WTC11 (cell line): ENCODE measurements around the gene RPN1. TPM values are rescaled to one million over a fixed set of nuclear protein-coding genes. Genes with fewer than 3 reads are reported as not detected.

ENCODE experiments used
- ATAC-seq: fragments of 200-7000 bp; cut with Tn5 transposase; 2 replicates; pipeline ENCODE4 v1.10.0; 2021; ENCODE audit warnings: mild to moderate bottlenecking, moderate library complexity
- CTCF ChIA-PET: fragments of 300-600 bp; sonication (Branson Sonifier 250); formaldehyde crosslinking; loops from one replicate; lab custom pipeline; 2021; ENCODE audit warnings: antibody characterized with exemption; lab: Charles Lee
- POLR2A ChIA-PET: fragments of 350-600 bp; sonication (Branson Sonifier 250); formaldehyde crosslinking; loops from one replicate; lab custom pipeline; 2021; ENCODE audit warnings: antibody characterized with exemption; lab: Charles Lee
- DNase-seq: peaks from one replicate; pipeline ENCODE4 v3.0.0; 2021; ENCODE audit warnings: low spot score
- H3K27ac Mint-ChIP-seq: 2 replicates; pipeline ENCODE4 v1.8.0; 2021; ENCODE audit warnings: mixed read lengths
- H3K27me3 Mint-ChIP-seq: 2 replicates; pipeline ENCODE4 v1.8.0; 2021; ENCODE audit warnings: low read depth, mild to moderate bottlenecking, moderate library complexity, mixed read lengths
- H3K36me3 Mint-ChIP-seq: 2 replicates; pipeline ENCODE4 v1.8.0; 2021; ENCODE audit warnings: mixed read lengths
- H3K4me1 Mint-ChIP-seq: 2 replicates; pipeline ENCODE4 v1.8.0; 2022; ENCODE audit warnings: mixed read lengths
- H3K4me3 Mint-ChIP-seq: 2 replicates; pipeline ENCODE4 v1.8.0; 2021; ENCODE audit warnings: mild to moderate bottlenecking, moderate library complexity, mixed read lengths
- H3K9me3 Mint-ChIP-seq: 2 replicates; pipeline ENCODE4 v1.8.0; 2021; ENCODE audit warnings: mixed read lengths
- CREB1 ChIP-seq: sonication (generic); formaldehyde crosslinking; IDR thresholded peaks from 2 replicates; pipeline ENCODE4 v1.8.0; 2023; ENCODE audit warnings: mild to moderate bottlenecking, missing genetic modification reagents
- ESRRA ChIP-seq: sonication (generic); formaldehyde crosslinking; IDR thresholded peaks from 2 replicates; pipeline ENCODE4 v1.8.1; 2022; ENCODE audit warnings: mild to moderate bottlenecking, missing genetic modification reagents, borderline replicate concordance
- FOXK1 ChIP-seq: sonication (generic); formaldehyde crosslinking; IDR thresholded peaks from 2 replicates; pipeline ENCODE4 v1.8.0; 2022; ENCODE audit warnings: mild to moderate bottlenecking, moderate library complexity, missing genetic modification reagents
- GTF2I ChIP-seq: fragments of 250-450 bp; sonication (Bioruptor Pico); conservative IDR thresholded peaks from 2 replicates; pipeline ENCODE4 v1.4.0; 2021; ENCODE audit warnings: mild to moderate bottlenecking
- JAZF1 ChIP-seq: fragments of 250-450 bp; sonication (Bioruptor Pico); IDR thresholded peaks from 2 replicates; pipeline ENCODE4 v1.9.0; 2021; ENCODE audit warnings: moderate library complexity, mild to moderate bottlenecking, inconsistent platforms
- JUN ChIP-seq: sonication (generic); formaldehyde crosslinking; IDR thresholded peaks from 2 replicates; pipeline ENCODE4 v1.8.0; 2023; ENCODE audit warnings: mild to moderate bottlenecking, missing genetic modification reagents
- KAT7 ChIP-seq: sonication (generic); formaldehyde crosslinking; IDR thresholded peaks from 2 replicates; pipeline ENCODE4 v1.8.1; 2023; ENCODE audit warnings: missing genetic modification reagents, mild to moderate bottlenecking, borderline replicate concordance
- NR2C2 ChIP-seq: sonication (generic); formaldehyde crosslinking; IDR thresholded peaks from 2 replicates; pipeline ENCODE4 v1.8.0; 2022; ENCODE audit warnings: mild to moderate bottlenecking, missing genetic modification reagents
- NR3C1 ChIP-seq: sonication (generic); formaldehyde crosslinking; conservative IDR thresholded peaks from 2 replicates; pipeline ENCODE4 v1.8.1; 2023; ENCODE audit warnings: low read depth, mild to moderate bottlenecking, missing genetic modification reagents
- SMAD4 ChIP-seq: sonication (generic); formaldehyde crosslinking; IDR thresholded peaks from 2 replicates; pipeline ENCODE4 v1.8.0; 2022; ENCODE audit warnings: mild to moderate bottlenecking, missing genetic modification reagents
- TCF7 ChIP-seq: sonication (generic); formaldehyde crosslinking; IDR thresholded peaks from 2 replicates; pipeline ENCODE4 v1.8.0; 2022; ENCODE audit warnings: mild to moderate bottlenecking, low read depth, missing genetic modification reagents, moderate library complexity
- ZBTB21 ChIP-seq: sonication (generic); formaldehyde crosslinking; IDR thresholded peaks from 2 replicates; pipeline ENCODE4 v1.8.1; 2023; ENCODE audit warnings: mild to moderate bottlenecking, missing genetic modification reagents, borderline replicate concordance
- ZNF396 ChIP-seq: fragments of 250-450 bp; sonication (Bioruptor Pico); IDR thresholded peaks from 2 replicates; pipeline ENCODE4 v1.8.0; 2021; ENCODE audit warnings: mild to moderate bottlenecking, moderate library complexity, borderline replicate concordance
- ZNF423 ChIP-seq: fragments of 250-450 bp; sonication (Bioruptor Pico); IDR thresholded peaks from 2 replicates; pipeline ENCODE4 v2.1.2; 2022; ENCODE audit warnings: mild to moderate bottlenecking, moderate library complexity
- total RNA-seq: library from RNA; stranded (reverse); gene quantifications from 3 replicates; pipeline ENCODE4 v1.2.3, GENCODE V29; 2021
- TF ChIP-seq, protein P1 (sequence below): sonication (generic); formaldehyde crosslinking; IDR thresholded peaks from 2 replicates; pipeline ENCODE4 v1.8.0; 2022; ENCODE audit warnings: mild to moderate bottlenecking, missing genetic modification reagents
- TF ChIP-seq, protein P2 (sequence below): sonication (generic); formaldehyde crosslinking; IDR thresholded peaks from 2 replicates; pipeline ENCODE4 v1.8.1; 2023; ENCODE audit warnings: mild to moderate bottlenecking, missing genetic modification reagents, borderline replicate concordance
- TF ChIP-seq, protein P3 (sequence below): sonication (generic); formaldehyde crosslinking; IDR thresholded peaks from 2 replicates; pipeline ENCODE4 v1.8.1; 2023; ENCODE audit warnings: mild to moderate bottlenecking, missing genetic modification reagents
- TF ChIP-seq, protein P4 (sequence below): sonication (generic); formaldehyde crosslinking; IDR thresholded peaks from 2 replicates; pipeline ENCODE4 v1.8.0; 2023; ENCODE audit warnings: missing genetic modification reagents, mild to moderate bottlenecking, borderline replicate concordance
- TF ChIP-seq, protein P5 (sequence below): fragments of 250-450 bp; sonication (Bioruptor Pico); IDR thresholded peaks from 2 replicates; pipeline ENCODE4 v2.1.2; 2022; ENCODE audit warnings: mild to moderate bottlenecking, moderate library complexity

The RPN1 gene
- total RNA-seq, 1 experiment from 2014 or later, result 160 TPM

DNA sequence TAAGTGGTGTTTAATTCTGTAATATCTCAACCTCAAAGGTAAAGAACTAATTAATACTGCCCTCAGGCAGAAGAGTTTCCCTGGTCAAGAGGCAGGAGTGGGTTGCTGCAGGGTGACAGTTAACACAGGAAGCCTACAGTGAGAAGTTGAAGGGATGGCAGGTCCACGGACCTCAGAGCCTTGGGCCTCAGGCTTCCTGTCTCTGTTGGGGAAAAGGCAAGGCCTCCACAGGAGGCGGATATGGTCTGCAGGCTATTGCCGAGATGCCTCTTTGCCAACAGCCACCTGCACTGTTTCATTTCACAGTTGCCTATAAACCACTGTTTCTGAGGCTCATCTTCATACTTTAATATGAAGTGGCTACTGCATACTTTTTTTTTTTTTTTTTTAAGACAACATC, 33.3 kb upstream of the RPN1 start:
- Mint-ChIP-seq H3K36me3 (no peaks in the 10 kb centered on the region), H3K4me3 (no peak overlapping the region), H3K27ac (no peak overlapping the region), H3K27me3 (peaks cover 14% of the 10 kb centered on the region), H3K4me1 (peaks cover 12% of the 10 kb centered on the region), H3K9me3 (no peaks in the 10 kb centered on the region)
- TF ChIP-seq, protein P1, sequence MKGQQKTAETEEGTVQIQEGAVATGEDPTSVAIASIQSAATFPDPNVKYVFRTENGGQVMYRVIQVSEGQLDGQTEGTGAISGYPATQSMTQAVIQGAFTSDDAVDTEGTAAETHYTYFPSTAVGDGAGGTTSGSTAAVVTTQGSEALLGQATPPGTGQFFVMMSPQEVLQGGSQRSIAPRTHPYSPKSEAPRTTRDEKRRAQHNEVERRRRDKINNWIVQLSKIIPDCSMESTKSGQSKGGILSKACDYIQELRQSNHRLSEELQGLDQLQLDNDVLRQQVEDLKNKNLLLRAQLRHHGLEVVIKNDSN (CRISPR knock-in tag), result no peak
- TF ChIP-seq ZNF423 (CRISPR knock-in tag) (no peak), NR2C2 (CRISPR knock-in tag) (no peak), CREB1 (CRISPR knock-in tag) (no peak), NR3C1 (CRISPR knock-in tag) (no peak), JUN (CRISPR knock-in tag) (no peak), TCF7 (CRISPR knock-in tag) (no peak), FOXK1 (CRISPR knock-in tag) (no peak), GTF2I (CRISPR knock-in tag) (no peak), JAZF1 (CRISPR knock-in tag) (no peak), ZBTB21 (CRISPR knock-in tag) (no peak), ZNF396 (CRISPR knock-in tag) (no peak), ESRRA (CRISPR knock-in tag) (no peak), KAT7 (CRISPR knock-in tag) (no peak), SMAD4 (CRISPR knock-in tag) (no peak)
- TF ChIP-seq, protein P2, sequence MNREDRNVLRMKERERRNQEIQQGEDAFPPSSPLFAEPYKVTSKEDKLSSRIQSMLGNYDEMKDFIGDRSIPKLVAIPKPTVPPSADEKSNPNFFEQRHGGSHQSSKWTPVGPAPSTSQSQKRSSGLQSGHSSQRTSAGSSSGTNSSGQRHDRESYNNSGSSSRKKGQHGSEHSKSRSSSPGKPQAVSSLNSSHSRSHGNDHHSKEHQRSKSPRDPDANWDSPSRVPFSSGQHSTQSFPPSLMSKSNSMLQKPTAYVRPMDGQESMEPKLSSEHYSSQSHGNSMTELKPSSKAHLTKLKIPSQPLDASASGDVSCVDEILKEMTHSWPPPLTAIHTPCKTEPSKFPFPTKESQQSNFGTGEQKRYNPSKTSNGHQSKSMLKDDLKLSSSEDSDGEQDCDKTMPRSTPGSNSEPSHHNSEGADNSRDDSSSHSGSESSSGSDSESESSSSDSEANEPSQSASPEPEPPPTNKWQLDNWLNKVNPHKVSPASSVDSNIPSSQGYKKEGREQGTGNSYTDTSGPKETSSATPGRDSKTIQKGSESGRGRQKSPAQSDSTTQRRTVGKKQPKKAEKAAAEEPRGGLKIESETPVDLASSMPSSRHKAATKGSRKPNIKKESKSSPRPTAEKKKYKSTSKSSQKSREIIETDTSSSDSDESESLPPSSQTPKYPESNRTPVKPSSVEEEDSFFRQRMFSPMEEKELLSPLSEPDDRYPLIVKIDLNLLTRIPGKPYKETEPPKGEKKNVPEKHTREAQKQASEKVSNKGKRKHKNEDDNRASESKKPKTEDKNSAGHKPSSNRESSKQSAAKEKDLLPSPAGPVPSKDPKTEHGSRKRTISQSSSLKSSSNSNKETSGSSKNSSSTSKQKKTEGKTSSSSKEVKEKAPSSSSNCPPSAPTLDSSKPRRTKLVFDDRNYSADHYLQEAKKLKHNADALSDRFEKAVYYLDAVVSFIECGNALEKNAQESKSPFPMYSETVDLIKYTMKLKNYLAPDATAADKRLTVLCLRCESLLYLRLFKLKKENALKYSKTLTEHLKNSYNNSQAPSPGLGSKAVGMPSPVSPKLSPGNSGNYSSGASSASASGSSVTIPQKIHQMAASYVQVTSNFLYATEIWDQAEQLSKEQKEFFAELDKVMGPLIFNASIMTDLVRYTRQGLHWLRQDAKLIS (CRISPR knock-in tag), result no peak
- TF ChIP-seq, protein P3, sequence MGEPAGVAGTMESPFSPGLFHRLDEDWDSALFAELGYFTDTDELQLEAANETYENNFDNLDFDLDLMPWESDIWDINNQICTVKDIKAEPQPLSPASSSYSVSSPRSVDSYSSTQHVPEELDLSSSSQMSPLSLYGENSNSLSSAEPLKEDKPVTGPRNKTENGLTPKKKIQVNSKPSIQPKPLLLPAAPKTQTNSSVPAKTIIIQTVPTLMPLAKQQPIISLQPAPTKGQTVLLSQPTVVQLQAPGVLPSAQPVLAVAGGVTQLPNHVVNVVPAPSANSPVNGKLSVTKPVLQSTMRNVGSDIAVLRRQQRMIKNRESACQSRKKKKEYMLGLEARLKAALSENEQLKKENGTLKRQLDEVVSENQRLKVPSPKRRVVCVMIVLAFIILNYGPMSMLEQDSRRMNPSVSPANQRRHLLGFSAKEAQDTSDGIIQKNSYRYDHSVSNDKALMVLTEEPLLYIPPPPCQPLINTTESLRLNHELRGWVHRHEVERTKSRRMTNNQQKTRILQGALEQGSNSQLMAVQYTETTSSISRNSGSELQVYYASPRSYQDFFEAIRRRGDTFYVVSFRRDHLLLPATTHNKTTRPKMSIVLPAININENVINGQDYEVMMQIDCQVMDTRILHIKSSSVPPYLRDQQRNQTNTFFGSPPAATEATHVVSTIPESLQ (CRISPR knock-in tag), result no peak
- TF ChIP-seq, protein P4, sequence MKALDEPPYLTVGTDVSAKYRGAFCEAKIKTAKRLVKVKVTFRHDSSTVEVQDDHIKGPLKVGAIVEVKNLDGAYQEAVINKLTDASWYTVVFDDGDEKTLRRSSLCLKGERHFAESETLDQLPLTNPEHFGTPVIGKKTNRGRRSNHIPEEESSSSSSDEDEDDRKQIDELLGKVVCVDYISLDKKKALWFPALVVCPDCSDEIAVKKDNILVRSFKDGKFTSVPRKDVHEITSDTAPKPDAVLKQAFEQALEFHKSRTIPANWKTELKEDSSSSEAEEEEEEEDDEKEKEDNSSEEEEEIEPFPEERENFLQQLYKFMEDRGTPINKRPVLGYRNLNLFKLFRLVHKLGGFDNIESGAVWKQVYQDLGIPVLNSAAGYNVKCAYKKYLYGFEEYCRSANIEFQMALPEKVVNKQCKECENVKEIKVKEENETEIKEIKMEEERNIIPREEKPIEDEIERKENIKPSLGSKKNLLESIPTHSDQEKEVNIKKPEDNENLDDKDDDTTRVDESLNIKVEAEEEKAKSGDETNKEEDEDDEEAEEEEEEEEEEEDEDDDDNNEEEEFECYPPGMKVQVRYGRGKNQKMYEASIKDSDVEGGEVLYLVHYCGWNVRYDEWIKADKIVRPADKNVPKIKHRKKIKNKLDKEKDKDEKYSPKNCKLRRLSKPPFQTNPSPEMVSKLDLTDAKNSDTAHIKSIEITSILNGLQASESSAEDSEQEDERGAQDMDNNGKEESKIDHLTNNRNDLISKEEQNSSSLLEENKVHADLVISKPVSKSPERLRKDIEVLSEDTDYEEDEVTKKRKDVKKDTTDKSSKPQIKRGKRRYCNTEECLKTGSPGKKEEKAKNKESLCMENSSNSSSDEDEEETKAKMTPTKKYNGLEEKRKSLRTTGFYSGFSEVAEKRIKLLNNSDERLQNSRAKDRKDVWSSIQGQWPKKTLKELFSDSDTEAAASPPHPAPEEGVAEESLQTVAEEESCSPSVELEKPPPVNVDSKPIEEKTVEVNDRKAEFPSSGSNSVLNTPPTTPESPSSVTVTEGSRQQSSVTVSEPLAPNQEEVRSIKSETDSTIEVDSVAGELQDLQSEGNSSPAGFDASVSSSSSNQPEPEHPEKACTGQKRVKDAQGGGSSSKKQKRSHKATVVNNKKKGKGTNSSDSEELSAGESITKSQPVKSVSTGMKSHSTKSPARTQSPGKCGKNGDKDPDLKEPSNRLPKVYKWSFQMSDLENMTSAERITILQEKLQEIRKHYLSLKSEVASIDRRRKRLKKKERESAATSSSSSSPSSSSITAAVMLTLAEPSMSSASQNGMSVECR, result no peak
- TF ChIP-seq, protein P5, sequence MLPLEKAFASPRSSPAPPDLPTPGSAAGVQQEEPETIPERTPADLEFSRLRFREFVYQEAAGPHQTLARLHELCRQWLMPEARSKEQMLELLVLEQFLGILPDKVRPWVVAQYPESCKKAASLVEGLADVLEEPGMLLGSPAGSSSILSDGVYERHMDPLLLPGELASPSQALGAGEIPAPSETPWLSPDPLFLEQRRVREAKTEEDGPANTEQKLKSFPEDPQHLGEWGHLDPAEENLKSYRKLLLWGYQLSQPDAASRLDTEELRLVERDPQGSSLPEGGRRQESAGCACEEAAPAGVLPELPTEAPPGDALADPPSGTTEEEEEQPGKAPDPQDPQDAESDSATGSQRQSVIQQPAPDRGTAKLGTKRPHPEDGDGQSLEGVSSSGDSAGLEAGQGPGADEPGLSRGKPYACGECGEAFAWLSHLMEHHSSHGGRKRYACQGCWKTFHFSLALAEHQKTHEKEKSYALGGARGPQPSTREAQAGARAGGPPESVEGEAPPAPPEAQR (CRISPR knock-in tag), result no peak
- ATAC-seq (no peak), DNase-seq (no peak)
- ChIA-PET CTCF (no interaction called here), POLR2A (no interaction called here)
